ENCODE data around the gene CDS2.

The CDS2 gene

GRCh38 chr20:5153612-5154542, 27.1 kb downstream of the CDS2 start:
- DNase-seq (ENCODE audit: low read depth) = no peak

GRCh38 chr20:5154543-5154925, 27.7 kb downstream of the CDS2 start:
- DNase-seq (ENCODE audit: low read depth) = no peak

- no peak for DNase-seq (ENCODE audit: low read depth)
These were observed 28.6 kb downstream of the CDS2 start for GRCh38 chr20:5155404-5155803.

GRCh38 chr20:5156675-5157448, 30.1 kb downstream of the CDS2 start:
- no peak for DNase-seq (ENCODE audit: low read depth)

- no peak for DNase-seq (ENCODE audit: low read depth)
These were observed 33.1 kb downstream of the CDS2 start for GRCh38 chr20:5159928-5160327.

- DNase-seq (ENCODE audit: low read depth) = no peak
These were observed 34.1 kb downstream of the CDS2 start for GRCh38 chr20:5160882-5161281.

GRCh38 chr20:5161536-5162164, 34.8 kb downstream of the CDS2 start:
- no peak for DNase-seq (ENCODE audit: low read depth)

GRCh38 chr20:5164645-5165625, 38.1 kb downstream of the CDS2 start:
- DNase-seq (ENCODE audit: low read depth) = no peak

- DNase-seq (ENCODE audit: low read depth) = no peak
These were observed 42.0 kb downstream of the CDS2 start for GRCh38 chr20:5168651-5169396.

- no peak for DNase-seq (ENCODE audit: low read depth)
These were observed 43.5 kb downstream of the CDS2 start for GRCh38 chr20:5170341-5170740.

GRCh38 chr20:5171064-5171789, 44.4 kb downstream of the CDS2 start:
- DNase-seq (ENCODE audit: low read depth) = no peak

- no peak for DNase-seq (ENCODE audit: low read depth)
These were observed 45.0 kb downstream of the CDS2 start for GRCh38 chr20:5171790-5172164.

- no peak for DNase-seq (ENCODE audit: low read depth)
These were observed 45.4 kb downstream of the CDS2 start for GRCh38 chr20:5172167-5172601.

- no peak for DNase-seq (ENCODE audit: low read depth)
These were observed 46.2 kb downstream of the CDS2 start for GRCh38 chr20:5172903-5173463.

GRCh38 chr20:5173751-5174150, 46.9 kb downstream of the CDS2 start:
- no peak for DNase-seq (ENCODE audit: low read depth)

- DNase-seq (ENCODE audit: low read depth) = no peak
These were observed 50.3 kb downstream of the CDS2 start for GRCh38 chr20:5177071-5177470.

- no peak for DNase-seq (ENCODE audit: low read depth)
These were observed 51.2 kb downstream of the CDS2 start for GRCh38 chr20:5178046-5178445.

GRCh38 chr20:5180421-5180820, 53.6 kb downstream of the CDS2 start:
- no peak for DNase-seq (ENCODE audit: low read depth)

GRCh38 chr20:5180933-5181332, 54.1 kb downstream of the CDS2 start:
- no peak for DNase-seq (ENCODE audit: low read depth)

- DNase-seq (ENCODE audit: low read depth) = no peak
These were observed 54.7 kb downstream of the CDS2 start for GRCh38 chr20:5181492-5181891.

Data from T-helper 22 cell (primary cell).